ENCODE results near the gene SRSF5.

SRSF5 gene

GRCh38 chr14:69752773-69753172 lies 14.2 kb upstream of the SRSF5 start:
- Histone ChIP-seq H2AFZ (ENCODE audit: low read length) (no peak overlapping the region), H3K4me2 (ENCODE audit: low read depth, low read length, poor library complexity, severe bottlenecking) (no peak overlapping the region), H3K36me3 (ENCODE audit: insufficient read depth, low read length) (no peaks in the 10 kb centered on the region), H3K9me3 (ENCODE audit: insufficient read depth, low read depth, low read length) (no peaks in the 10 kb centered on the region), H3K4me3 (ENCODE audit: low read length, poor library complexity, severe bottlenecking) (no peak overlapping the region), H3K79me2 (ENCODE audit: insufficient read depth, low read length) (no peaks in the 10 kb centered on the region), H3F3A (ENCODE audit: low read depth) (no peaks in the 10 kb centered on the region), H3K9ac (ENCODE audit: low read depth, low read length, poor library complexity, severe bottlenecking) (no peak overlapping the region), H3K4me1 (ENCODE audit: insufficient read depth, low read length, poor library complexity, severe bottlenecking) (peaks cover 6% of the 10 kb centered on the region), H3K27me3 (ENCODE audit: insufficient read depth, low read length, poor library complexity, severe bottlenecking) (no peaks in the 10 kb centered on the region), H4K20me1 (ENCODE audit: insufficient read depth, low read length, poor library complexity, severe bottlenecking) (no peaks in the 10 kb centered on the region), H3K9me2 (replicated peaks; ENCODE audit: low read depth, low read length) (no peaks in the 10 kb centered on the region)
- TF ChIP-seq EZH2phosphoT487 (IDR thresholded peaks at IDR 0.05; ENCODE audit: borderline replicate concordance) (no peak), CTCF (conservative IDR thresholded peaks at IDR 0.05; ENCODE audit: low read length) (no peak)

DNA sequence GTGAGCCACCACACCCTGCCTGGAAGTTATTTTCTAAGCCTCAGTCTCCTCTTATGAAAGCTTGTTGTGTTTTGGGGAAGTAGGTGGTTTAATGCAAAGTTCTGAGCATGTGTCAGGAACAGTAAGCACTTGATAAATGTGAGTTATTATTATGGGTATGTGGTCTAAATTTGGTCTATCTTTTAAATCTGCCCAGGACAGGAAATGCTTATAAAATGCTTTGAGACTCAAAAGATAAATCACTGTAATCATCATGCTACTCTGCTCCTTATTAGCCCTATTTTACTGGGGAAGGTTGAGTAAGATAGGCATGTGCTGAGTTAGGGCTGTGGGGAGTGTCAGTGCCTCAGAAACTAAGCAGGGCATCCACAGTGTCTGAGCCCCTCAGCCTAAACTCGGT lies 13.1 kb upstream of the SRSF5 start:
- Histone ChIP-seq H3K36me3 (ENCODE audit: insufficient read depth, low read length) (no peaks in the 10 kb centered on the region), H2AFZ (ENCODE audit: low read length) (no peak overlapping the region), H3K27me3 (ENCODE audit: insufficient read depth, low read length, poor library complexity, severe bottlenecking) (no peaks in the 10 kb centered on the region), H3F3A (ENCODE audit: low read depth) (no peaks in the 10 kb centered on the region), H3K79me2 (ENCODE audit: insufficient read depth, low read length) (no peaks in the 10 kb centered on the region), H3K4me1 (ENCODE audit: insufficient read depth, low read length, poor library complexity, severe bottlenecking) (peaks cover 6% of the 10 kb centered on the region), H4K20me1 (ENCODE audit: insufficient read depth, low read length, poor library complexity, severe bottlenecking) (no peaks in the 10 kb centered on the region), H3K9me2 (replicated peaks; ENCODE audit: low read depth, low read length) (no peaks in the 10 kb centered on the region), H3K4me3 (ENCODE audit: low read length, poor library complexity, severe bottlenecking) (no peak overlapping the region), H3K9ac (ENCODE audit: low read depth, low read length, poor library complexity, severe bottlenecking) (no peak overlapping the region), H3K4me2 (ENCODE audit: low read depth, low read length, poor library complexity, severe bottlenecking) (no peak overlapping the region), H3K9me3 (ENCODE audit: insufficient read depth, low read depth, low read length) (no peaks in the 10 kb centered on the region)
- TF ChIP-seq EZH2phosphoT487 (IDR thresholded peaks at IDR 0.05; ENCODE audit: borderline replicate concordance) (no peak), CTCF (conservative IDR thresholded peaks at IDR 0.05; ENCODE audit: low read length) (no peak)

GRCh38 chr14:69754487-69754886 lies 12.5 kb upstream of the SRSF5 start:
- no peak overlapping the region for H3K4me2 ChIP-seq (ENCODE audit: low read depth, low read length, poor library complexity, severe bottlenecking)
- H3K36me3 ChIP-seq (ENCODE audit: insufficient read depth, low read length): no peaks in the 10 kb centered on the region
- TF ChIP-seq CTCF (conservative IDR thresholded peaks at IDR 0.05; ENCODE audit: low read length) (no peak), EZH2phosphoT487 (IDR thresholded peaks at IDR 0.05; ENCODE audit: borderline replicate concordance) (no peak)
- no peaks in the 10 kb centered on the region for H3K9me3 ChIP-seq (ENCODE audit: insufficient read depth, low read depth, low read length)
- H4K20me1 ChIP-seq (ENCODE audit: insufficient read depth, low read length, poor library complexity, severe bottlenecking): no peaks in the 10 kb centered on the region
- no peaks in the 10 kb centered on the region for H3K27me3 ChIP-seq (ENCODE audit: insufficient read depth, low read length, poor library complexity, severe bottlenecking)
- no peak overlapping the region for H3K4me3 ChIP-seq (ENCODE audit: low read length, poor library complexity, severe bottlenecking)
- H3K79me2 ChIP-seq (ENCODE audit: insufficient read depth, low read length): no peaks in the 10 kb centered on the region
- H2AFZ ChIP-seq (ENCODE audit: low read length): no peak overlapping the region
- no peaks in the 10 kb centered on the region for H3F3A ChIP-seq (ENCODE audit: low read depth)
- H3K9ac ChIP-seq (ENCODE audit: low read depth, low read length, poor library complexity, severe bottlenecking): no peak overlapping the region
- H3K4me1 ChIP-seq (ENCODE audit: insufficient read depth, low read length, poor library complexity, severe bottlenecking): peaks cover 6% of the 10 kb centered on the region
- no peaks in the 10 kb centered on the region for H3K9me2 ChIP-seq (replicated peaks; ENCODE audit: low read depth, low read length)

Measured in Loucy (cell line).